GM18951 (cell line): ENCODE data around the gene GDI1.

Source experiments
- POLR2A ChIP-seq: IDR thresholded peaks from 4 replicates; pipeline ENCODE4 v1.6.1; 2011; ENCODE audit warnings: mild to moderate bottlenecking; ENCODE audit not compliant: insufficient read length, insufficient read depth; ENCODE audit errors: extremely low read depth
- in situ Hi-C: fragments of 300-500 bp; cut with MboI; formaldehyde crosslinking; loops from one replicate; pipeline ENCODE4 v1.12.0; 2022; ENCODE audit warnings: low sequenced_read_pairs, mixed read lengths, inconsistent platforms; ENCODE audit not compliant: unreplicated experiment

The GDI1 gene

DNA sequence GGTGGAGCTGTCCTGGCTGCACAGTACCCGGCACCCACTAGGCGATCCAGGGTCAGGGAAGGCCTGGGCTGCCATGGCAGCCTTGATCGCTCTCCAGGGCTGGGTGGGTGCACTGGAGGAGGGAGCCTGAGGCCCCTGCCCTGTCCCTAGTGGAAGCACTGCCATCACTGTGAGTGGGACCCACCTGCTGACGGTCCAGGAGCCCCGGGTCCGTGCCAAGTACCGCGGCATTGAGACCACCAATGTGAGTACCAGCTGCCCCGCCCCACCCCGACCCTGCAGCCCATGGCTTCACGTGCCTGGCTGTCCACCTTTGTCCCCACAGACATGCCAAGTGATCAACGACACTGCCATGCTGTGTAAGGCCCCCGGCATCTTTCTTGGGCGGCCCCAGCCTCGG is 30.0 kb downstream of the GDI1 start:
- TF ChIP-seq POLR2A, result no peak
- in situ Hi-C loops, result no loop called here

DNA sequence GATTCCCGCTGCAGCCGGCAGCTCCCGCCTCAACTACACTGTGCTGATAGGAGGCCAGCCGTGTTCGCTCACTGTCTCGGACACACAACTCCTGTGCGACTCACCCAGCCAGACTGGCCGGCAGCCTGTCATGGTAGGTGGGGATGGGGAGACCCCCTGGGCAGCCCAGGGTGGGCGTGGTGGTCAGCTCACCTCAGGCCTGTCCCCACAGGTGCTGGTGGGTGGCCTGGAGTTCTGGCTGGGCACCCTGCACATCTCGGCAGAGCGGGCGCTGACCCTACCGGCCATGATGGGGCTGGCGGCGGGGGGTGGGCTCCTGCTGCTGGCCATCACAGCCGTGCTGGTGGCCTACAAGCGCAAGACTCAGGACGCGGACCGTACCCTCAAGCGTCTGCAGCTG is 30.6 kb downstream of the GDI1 start:
- no peak for TF ChIP-seq POLR2A
- in situ Hi-C loops, result no loop called here

DNA sequence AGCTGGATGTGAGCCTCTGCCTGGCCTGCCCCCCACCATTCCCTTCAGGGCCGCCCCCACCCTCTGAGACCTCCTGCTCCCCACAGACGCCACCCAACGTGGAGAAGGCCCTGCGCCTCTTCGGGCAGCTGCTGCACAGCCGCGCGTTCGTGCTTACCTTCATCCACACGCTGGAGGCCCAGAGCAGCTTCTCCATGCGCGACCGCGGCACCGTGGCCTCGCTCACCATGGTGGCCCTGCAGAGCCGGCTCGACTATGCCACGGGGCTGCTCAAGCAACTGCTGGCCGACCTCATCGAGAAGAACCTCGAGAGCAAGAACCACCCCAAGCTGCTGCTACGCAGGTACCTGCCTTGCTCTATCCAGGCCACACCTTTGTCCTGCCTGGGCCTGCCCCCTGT is 31.3 kb downstream of the GDI1 start:
- TF ChIP-seq POLR2A, result no peak
- in situ Hi-C loops, result no loop called here

DNA sequence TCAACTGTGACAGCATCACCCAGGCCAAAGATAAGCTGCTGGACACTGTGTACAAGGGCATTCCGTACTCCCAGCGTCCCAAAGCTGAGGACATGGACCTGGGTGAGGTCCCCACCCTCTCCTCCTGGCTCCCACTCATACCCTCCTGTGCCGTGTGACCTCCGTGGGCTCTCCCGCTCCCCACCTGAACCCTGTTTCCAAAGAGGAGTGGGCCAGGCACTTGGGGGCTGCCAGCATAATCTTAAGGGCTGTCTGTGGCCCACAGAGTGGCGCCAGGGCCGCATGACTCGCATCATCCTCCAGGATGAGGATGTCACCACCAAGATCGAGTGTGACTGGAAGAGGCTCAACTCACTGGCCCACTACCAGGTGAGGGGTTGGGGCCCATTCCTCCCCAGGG is 32.2 kb downstream of the GDI1 start:
- in situ Hi-C loops, result no loop called here
- no peak for TF ChIP-seq POLR2A

DNA sequence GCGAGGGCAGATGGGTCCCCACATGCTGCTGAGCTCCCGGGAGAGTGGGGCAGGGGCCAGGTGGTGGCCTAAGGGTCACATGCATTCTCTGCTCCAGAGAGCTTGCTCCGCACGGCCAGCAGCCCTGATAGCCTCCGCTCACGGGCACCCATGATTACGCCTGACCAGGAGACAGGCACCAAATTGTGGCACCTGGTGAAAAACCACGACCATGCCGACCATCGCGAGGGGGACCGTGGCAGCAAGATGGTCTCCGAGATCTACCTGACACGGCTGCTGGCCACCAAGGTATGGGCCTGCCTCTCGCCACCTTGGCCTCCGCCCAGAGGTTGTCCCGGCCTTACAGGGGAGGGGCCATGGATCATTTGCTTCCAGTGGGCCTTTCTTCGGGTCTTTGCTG is 32.9 kb downstream of the GDI1 start:
- TF ChIP-seq POLR2A, result no peak
- in situ Hi-C loops, result no loop called here

DNA sequence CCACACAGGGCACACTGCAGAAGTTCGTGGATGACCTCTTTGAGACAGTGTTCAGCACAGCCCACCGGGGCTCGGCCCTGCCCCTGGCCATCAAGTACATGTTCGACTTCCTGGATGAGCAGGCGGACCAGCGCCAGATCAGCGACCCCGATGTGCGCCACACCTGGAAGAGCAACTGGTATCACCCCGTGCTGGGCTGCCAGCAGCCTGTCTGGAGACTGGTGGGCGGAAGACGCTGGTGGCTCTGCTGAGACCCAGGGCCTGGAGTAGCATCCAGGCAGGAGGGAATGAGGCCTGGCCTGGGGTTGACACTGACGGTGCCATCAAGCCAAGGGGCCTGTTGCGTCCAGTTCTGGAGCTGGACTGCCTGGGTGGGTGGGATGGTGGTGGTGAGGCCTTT is 33.5 kb downstream of the GDI1 start:
- TF ChIP-seq POLR2A, result no peak
- in situ Hi-C loops, result no loop called here

DNA sequence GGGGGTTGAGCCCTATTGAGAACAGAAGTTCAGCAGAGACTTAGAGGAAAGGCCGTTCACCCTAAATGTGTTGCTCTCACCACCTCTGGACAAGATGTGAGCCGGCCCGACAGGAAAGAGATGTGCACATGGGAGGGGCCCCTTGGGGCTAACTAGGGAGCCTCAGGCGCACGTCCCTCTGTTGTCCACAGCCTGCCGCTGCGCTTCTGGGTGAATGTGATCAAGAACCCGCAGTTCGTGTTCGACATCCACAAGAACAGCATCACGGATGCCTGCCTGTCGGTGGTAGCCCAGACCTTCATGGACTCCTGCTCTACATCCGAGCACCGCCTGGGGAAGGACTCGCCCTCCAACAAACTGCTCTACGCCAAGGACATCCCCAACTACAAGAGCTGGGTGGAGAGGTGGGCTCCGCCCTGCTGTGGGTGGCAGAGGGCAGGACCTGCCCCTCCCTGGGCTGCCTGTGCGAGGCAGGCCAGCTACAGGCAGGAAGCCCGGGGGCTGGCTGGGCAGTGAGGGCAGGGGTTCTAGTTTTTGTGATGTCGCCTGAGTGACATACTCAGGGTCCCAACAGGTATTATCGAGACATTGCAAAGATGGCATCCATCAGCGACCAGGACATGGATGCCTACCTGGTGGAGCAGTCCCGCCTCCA is 34.1 kb downstream of the GDI1 start:
- TF ChIP-seq POLR2A, result no peak
- in situ Hi-C loops, result no loop called here

DNA sequence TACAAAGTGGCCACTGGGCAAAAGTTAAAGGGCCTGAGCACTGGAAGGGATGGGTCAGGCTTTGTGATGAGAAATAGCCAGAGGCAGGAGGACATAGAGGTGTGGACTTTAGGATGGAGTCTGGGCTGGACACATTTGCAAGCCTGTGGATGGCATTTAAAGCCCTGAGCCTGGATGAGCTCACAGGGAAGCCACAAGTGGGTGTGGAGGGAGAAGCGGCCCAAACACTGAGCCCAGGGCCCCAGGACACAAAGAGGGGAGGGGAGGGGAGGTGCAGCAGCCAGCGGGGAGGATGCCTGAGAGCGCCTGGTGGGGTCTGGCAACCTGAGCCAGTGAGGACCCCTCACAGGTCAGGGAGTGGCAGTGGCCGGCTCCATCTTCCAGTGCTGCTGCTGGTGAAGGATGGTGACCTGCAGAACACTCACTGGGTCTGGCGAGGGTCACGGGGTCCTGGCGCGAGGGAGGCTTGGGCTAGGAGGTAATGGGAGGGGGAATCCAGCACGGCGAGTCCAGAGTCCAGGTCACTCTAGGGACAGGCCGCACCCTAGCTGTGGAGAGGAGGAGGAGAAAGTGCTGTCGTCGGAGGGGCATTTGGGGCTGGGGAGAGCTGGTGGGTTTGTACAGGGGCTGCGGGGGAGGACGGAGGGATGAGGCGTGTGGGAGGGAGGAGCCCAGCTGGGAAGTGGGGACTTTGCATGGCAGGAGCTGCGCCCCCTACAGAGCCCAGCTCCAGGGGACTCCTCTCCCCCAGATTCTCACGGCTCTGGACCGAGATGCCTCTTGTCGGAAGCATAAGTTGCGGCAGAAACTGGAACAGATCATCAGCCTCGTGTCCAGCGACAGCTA is 35.1 kb downstream of the GDI1 start:
- no peak for TF ChIP-seq POLR2A
- in situ Hi-C loops, result no loop called here

DNA sequence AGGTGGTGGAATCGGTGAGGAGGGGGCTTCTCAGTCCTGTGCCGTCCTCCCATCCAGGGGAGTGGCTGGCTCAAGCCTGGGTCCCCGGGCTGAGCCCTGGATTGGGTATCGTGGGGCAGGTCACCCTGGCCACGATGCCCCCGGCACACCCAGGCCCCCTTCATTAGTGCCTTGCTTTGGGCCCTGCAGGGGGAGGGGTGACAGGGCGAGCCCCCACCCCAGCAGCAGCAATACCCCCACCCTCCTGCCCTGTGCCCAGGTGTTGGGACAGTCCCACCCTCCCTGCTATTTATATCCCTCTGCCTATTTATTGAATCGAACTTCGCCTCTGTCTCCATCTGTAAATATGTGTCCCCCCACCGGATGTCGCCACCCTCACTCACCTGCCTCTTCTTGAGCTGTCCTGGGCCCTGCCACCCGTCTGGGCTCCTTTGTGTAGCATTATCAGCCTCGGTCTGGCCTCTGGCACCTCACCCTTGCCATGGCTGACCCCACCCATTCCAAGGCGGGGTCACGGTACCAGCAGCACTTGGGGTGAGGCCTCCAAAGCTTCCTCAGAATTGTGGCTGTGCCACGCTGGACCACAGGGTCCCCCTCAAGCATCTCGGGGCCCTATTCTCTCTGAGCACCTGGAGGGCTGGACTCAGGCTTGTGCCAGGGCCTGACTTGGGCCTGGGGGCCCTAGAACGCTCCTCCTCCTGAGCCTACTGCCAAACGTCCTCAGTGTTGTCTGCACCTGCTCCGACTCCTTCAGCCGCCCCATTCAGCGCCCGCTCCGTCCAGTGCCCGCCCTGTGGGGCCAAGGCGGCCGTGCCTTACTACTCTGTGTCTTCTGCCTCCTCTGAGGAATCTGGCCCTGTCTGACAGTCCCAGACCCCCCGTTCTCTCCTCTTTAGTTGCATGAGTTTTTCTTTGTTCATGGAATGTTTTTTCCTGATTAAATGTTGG is 36.0 kb downstream of the GDI1 start:
- in situ Hi-C loops, result no loop called here
- no peak for TF ChIP-seq POLR2A

DNA sequence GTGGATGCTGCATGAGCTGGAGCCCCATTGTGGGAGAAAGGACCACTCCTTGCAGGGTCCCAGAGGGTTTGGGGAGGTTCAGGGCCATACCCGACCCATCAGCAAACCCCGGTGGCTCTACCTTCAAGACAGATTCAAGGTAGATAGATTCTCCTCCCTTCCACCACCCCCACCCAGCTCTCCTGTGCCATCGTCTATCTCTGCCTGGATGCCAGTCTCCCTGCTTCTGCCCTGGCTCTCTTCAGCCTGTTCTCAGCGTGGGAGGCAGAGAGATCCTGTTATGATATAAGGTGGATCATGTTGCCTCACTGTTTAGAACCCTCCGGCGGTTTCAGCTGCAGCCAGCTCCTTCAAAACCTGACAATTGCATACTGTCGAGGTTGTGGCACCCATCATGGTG is 36.7 kb downstream of the GDI1 start:
- TF ChIP-seq POLR2A, result no peak
- in situ Hi-C loops, result no loop called here

DNA sequence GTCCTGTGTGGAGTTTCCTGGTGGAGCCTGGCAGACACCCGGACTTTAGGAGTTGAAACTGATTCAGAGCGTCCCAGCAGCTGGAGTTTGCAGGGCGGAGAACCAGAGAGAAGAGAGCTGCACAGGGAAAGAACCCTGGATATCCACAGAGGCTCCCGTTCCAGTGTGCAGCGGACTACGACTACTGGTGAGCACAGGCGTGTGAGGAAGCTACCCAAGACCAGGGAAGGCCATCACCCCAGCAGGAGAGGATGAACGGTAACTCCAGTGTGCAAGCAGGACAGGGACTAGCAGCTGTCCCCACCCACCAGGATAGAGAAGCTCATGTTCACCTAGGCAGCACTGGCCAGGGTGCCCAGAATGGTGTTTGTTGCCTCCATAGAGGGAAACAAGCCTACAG is 39.9 kb downstream of the GDI1 start:
- no peak for TF ChIP-seq POLR2A
- in situ Hi-C loops, result no loop called here

DNA sequence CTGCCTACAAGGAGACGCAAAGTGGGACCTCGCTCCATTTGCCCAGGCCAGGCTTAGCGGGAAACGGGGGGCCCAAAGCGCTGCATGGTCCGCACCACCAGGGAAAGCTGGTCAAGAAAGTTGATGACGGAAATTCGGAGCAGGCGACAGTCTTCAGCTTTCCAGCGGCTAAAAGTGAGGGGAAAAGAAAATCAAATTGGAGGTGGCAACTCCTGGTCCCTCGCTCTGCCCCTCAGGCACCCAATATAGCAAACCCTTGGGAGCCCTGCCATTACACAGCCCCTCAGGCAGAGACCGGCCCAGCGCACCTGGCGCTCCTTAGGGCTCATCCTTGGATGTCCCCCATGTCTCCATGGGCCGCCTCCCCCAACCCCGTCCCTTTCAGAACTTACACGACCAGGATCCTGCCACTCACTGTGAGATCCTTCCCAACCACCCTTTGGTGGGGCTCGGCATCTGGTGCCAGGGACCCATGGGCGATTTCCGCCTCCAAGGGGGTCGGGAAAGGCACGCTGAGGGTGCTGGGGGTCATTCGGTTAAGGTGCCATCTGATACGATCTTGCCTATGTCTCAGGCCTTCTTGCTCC is 41.0 kb downstream of the GDI1 start:
- no peak for TF ChIP-seq POLR2A
- in situ Hi-C loops, result no loop called here
